CD14-positive monocyte (primary cell): ENCODE measurements around the gene R3HDM4. TPM values are rescaled to one million over a fixed set of nuclear protein-coding genes. Genes with fewer than 3 reads are reported as not detected.
"Not testable (repeated sequence)": the region's sequence is repeated elsewhere in the genome, so short reads cannot be mapped to it uniquely, and the experiment has no call there.

Experiments
- DNase-seq, 3 donors: peaks; one replicate each; pipeline ENCODE4 v3.0.0-alpha.2; 2011 to 2022
- H2AFZ ChIP-seq: 2 replicates; pipeline ENCODE4 v1.6.0; 2012; ENCODE audit warnings: mild to moderate bottlenecking, low read depth, low read length, inconsistent platforms; ENCODE audit not compliant: insufficient read depth, poor library complexity, severe bottlenecking
- H3K27ac ChIP-seq, 2 donors: 1 replicate in 1 of 2; 2 replicates in 1 of 2; pipeline ENCODE4 v1.5.1; 2012 to 2013; ENCODE audit warnings: low read length in 2 of 2, control low read depth in 1 of 2, inconsistent platforms in 1 of 2, low read depth in 1 of 2, mild to moderate bottlenecking in 1 of 2
- H3K27me3 ChIP-seq, 2 donors: one replicate each; pipeline versions ENCODE4 v1.6.0 to v1.6.1; 2011 to 2013; ENCODE audit warnings: low read length in 2 of 2; ENCODE audit not compliant: control insufficient read depth in 2 of 2, insufficient read depth in 2 of 2
- H3K36me3 ChIP-seq, 2 donors: replicated peaks in 1 of 2; 1 replicate in 1 of 2; 2 replicates in 1 of 2; pipeline versions ENCODE4 v1.5.1 to v1.6.1; 2012 to 2013; ENCODE audit warnings: low read length in 2 of 2, control low read depth in 1 of 2, inconsistent platforms in 1 of 2, mild to moderate bottlenecking in 1 of 2; ENCODE audit not compliant: insufficient read depth in 2 of 2, control insufficient read depth in 1 of 2
- H3K4me1 ChIP-seq, 2 donors: 1 replicate in 1 of 2; 2 replicates in 1 of 2; pipeline versions ENCODE4 v1.5.1 to v1.6.1; 2012 to 2013; ENCODE audit warnings: low read length in 2 of 2, control low read depth in 1 of 2, inconsistent platforms in 1 of 2, mild to moderate bottlenecking in 1 of 2, moderate library complexity in 1 of 2; ENCODE audit not compliant: insufficient read depth in 2 of 2, control insufficient read depth in 1 of 2
- H3K4me2 ChIP-seq: replicated peaks from 2 replicates; pipeline ENCODE3; 2012; ENCODE audit warnings: low read length, moderate library complexity, mild to moderate bottlenecking; ENCODE audit not compliant: poor library complexity, severe bottlenecking; ENCODE audit errors: extremely low read depth
- H3K4me3 ChIP-seq, 3 experiments: fragments of 200-600 bp in 1 of 3; sonication (generic) in 1 of 3; replicated peaks in 1 of 3; 1 replicate in 2 of 3; 2 replicates in 1 of 3; pipeline ENCODE4 v1.5.1; 2011 to 2013; ENCODE audit warnings: low read length in 3 of 3, mild to moderate bottlenecking in 3 of 3, control low read depth in 2 of 3, low read depth in 2 of 3, inconsistent platforms in 1 of 3, moderate library complexity in 1 of 3
- H3K79me2 ChIP-seq: 2 replicates; pipeline ENCODE4 v1.6.0; 2012; ENCODE audit warnings: mild to moderate bottlenecking, control low read depth, inconsistent platforms, low read length, moderate library complexity; ENCODE audit not compliant: insufficient read depth
- H3K9ac ChIP-seq: 2 replicates; pipeline ENCODE4 v1.6.0; 2017; ENCODE audit warnings: low read length, mild to moderate bottlenecking; ENCODE audit not compliant: insufficient read depth, poor library complexity, severe bottlenecking
- H3K9me3 ChIP-seq, 2 donors: replicated peaks in 1 of 2; 1 replicate in 1 of 2; 2 replicates in 1 of 2; pipeline versions ENCODE4 v1.5.1 to v1.6.1; 2012 to 2013; ENCODE audit warnings: low read length in 2 of 2, control low read depth in 1 of 2; ENCODE audit not compliant: control insufficient read depth in 1 of 2, insufficient read depth in 1 of 2
- H4K20me1 ChIP-seq: 2 replicates; pipeline ENCODE4 v1.6.0; 2012; ENCODE audit warnings: mild to moderate bottlenecking, low read length, control low read depth, moderate library complexity; ENCODE audit not compliant: insufficient read depth
- H3K27ac Mint-ChIP-seq, 7 donors: one replicate each; pipeline ENCODE4 v1.8.0; 2020; ENCODE audit warnings: mild to moderate bottlenecking in 7 of 7, mixed read lengths in 7 of 7, moderate library complexity in 6 of 7, inconsistent platforms in 2 of 7
- H3K27me3 Mint-ChIP-seq, 3 donors: one replicate each; pipeline ENCODE4 v1.8.0; 2021 to 2022; ENCODE audit warnings: low read depth in 3 of 3, mild to moderate bottlenecking in 3 of 3, mixed read lengths in 3 of 3, moderate library complexity in 3 of 3, inconsistent platforms in 1 of 3
- H3K36me3 Mint-ChIP-seq, 2 donors: one replicate each; pipeline ENCODE4 v1.8.0; 2020; ENCODE audit warnings: mixed read lengths in 2 of 2, inconsistent platforms in 1 of 2, mild to moderate bottlenecking in 1 of 2
- H3K4me1 Mint-ChIP-seq: one replicate; pipeline ENCODE4 v1.8.0; 2020; ENCODE audit warnings: mild to moderate bottlenecking, mixed read lengths
- H3K4me3 Mint-ChIP-seq, 2 donors: one replicate each; pipeline ENCODE4 v1.8.0; 2020; ENCODE audit warnings: mild to moderate bottlenecking in 2 of 2, mixed read lengths in 2 of 2, moderate library complexity in 1 of 2
- H3K9me3 Mint-ChIP-seq, 7 donors: one replicate each; pipeline ENCODE4 v1.8.0; 2020 to 2022; ENCODE audit warnings: mixed read lengths in 7 of 7, mild to moderate bottlenecking in 6 of 7, moderate library complexity in 6 of 7, inconsistent platforms in 2 of 7
- CTCF ChIP-seq: fragments of 200-600 bp; IDR thresholded peaks from one replicate; pipeline ENCODE4 v1.8.0; 2022; ENCODE audit warnings: antibody characterized with exemption, mild to moderate bottlenecking
- WGBS: methylation state at CpG from one replicate; pipeline ENCODE4 v1.1.5; 2013; ENCODE audit warnings: missing lambda C conversion rate; ENCODE audit not compliant: insufficient coverage; 5-methylcytosine and 5-hydroxymethylcytosine counted together
- intact Hi-C, 2 donors: fragments of 100-400 bp; cut with micrococcal nuclease; formaldehyde crosslinking; loops; one replicate each; pipeline versions ENCODE4 v1.15.0 to v1.15.1; 2023
- polyA plus RNA-seq, 3 donors: library from polyadenylated mRNA; depleted of rRNA in 1 of 3; unstranded in 2 of 3; stranded (reverse) in 1 of 3; fragments of 300-500 nt in 2 of 3; fragments of >200 nt in 1 of 3; fragmentation: Illumina TruSeq in 2 of 3; gene quantifications; 1 replicate in 2 of 3; 2 replicates in 1 of 3; pipeline ENCODE4 v1.2.3, GENCODE V29; 2012 to 2021

R3HDM4 gene
- polyA plus RNA-seq, 3 donors = 70.8 to 99.9 (median 78.7) TPM

GRCh38 chr19:892243-892893 is 20.7 kb downstream of the R3HDM4 start:
- Histone ChIP-seq H3K27me3 (no peaks in the 10 kb centered on the region), H3K4me3 (peak overlapping the region; percentile 73 to 85 (median 74)), H3K4me2 (peak overlapping the region; percentile 91), H3K9me3 (no peaks in the 10 kb centered on the region), H2AFZ (peak overlapping the region; percentile 85), H3K79me2 (peaks cover 13% of the 10 kb centered on the region), H3K36me3 (peaks cover 19 to 34% of the 10 kb centered on the region in 2 donors), H3K27ac (peak overlapping the region; percentile 16 to 95), H4K20me1 (peaks cover 18% of the 10 kb centered on the region), H3K9ac (peak overlapping the region; percentile 77), H3K4me1 (peaks cover 15 to 19% of the 10 kb centered on the region in 2 donors)
- H3K4me1 Mint-ChIP-seq = peaks cover 24% of the 10 kb centered on the region
- intact Hi-C loops = loop anchor here in 1 of 2 donors (2.0 kb wide), 1 partner anchor 16 kb away; no protein-coding TSS in a partner anchor
- DNase-seq = no peak
- H3K27me3 Mint-ChIP-seq = peaks cover 0 to 3% (median 0%) of the 10 kb centered on the region in 3 donors
- TF ChIP-seq CTCF = no peak
- H3K9me3 Mint-ChIP-seq = no peaks in the 10 kb centered on the region
- 5% methylated on average over 24 of the region's 27 CpGs for WGBS
- peak overlapping the region; percentile 77 to 80 for H3K4me3 Mint-ChIP-seq
- H3K36me3 Mint-ChIP-seq = peaks cover 17 to 49% of the 10 kb centered on the region in 2 donors
- peak overlapping the region; percentile 49 to 91 (median 73) for H3K27ac Mint-ChIP-seq

GRCh38 chr19:891421-892200 is 21.4 kb downstream of the R3HDM4 start:
- not testable (repeated sequence) for H3K27me3 ChIP-seq, H2AFZ ChIP-seq, DNase-seq, H3K9me3 Mint-ChIP-seq, H3K9me3 ChIP-seq, H3K27me3 Mint-ChIP-seq
- H3K4me2 ChIP-seq = peak overlapping the region; percentile 91
- Mint-ChIP-seq H3K27ac (peak overlapping the region in 4 of 7 donors; percentile 70 to 91 (median 84)), H3K36me3 (peaks cover 14 to 49% of the 10 kb centered on the region in 2 donors), H3K4me3 (peak overlapping the region in 1 of 2 donors; percentile 80), H3K4me1 (peaks cover 24% of the 10 kb centered on the region)
- peak overlapping the region; percentile 16 to 95 for H3K27ac ChIP-seq
- peak overlapping the region; percentile 77 for H3K9ac ChIP-seq
- peaks cover 11 to 32% of the 10 kb centered on the region in 2 donors for H3K36me3 ChIP-seq
- 94% methylated on average over 36 of the region's 50 CpGs for WGBS
- peaks cover 11% of the 10 kb centered on the region for H4K20me1 ChIP-seq
- peaks cover 13% of the 10 kb centered on the region for H3K79me2 ChIP-seq
- H3K4me1 ChIP-seq = peaks cover 15 to 19% of the 10 kb centered on the region in 2 donors
- H3K4me3 ChIP-seq = peak overlapping the region in 1 of 3 experiments; percentile 85
- intact Hi-C loops = loop anchor here in 1 of 2 donors (2.0 kb wide), 1 partner anchor 17 kb away; no protein-coding TSS in a partner anchor
